MM.1S (cell line): Measurements from ENCODE around the gene UBE2D2.

Experiments
- EZH2 ChIP-seq: fragments of 300-600 bp; sonication (generic); optimal IDR thresholded peaks from 2 replicates; pipeline ENCODE3; 2017; ENCODE audit warnings: low read depth, mild to moderate bottlenecking, antibody characterized with exemption, low read length, mixed read lengths
- TF ChIP-seq, protein P1 (sequence below): fragments of 300-600 bp; sonication (generic); IDR thresholded peaks from 2 replicates; pipeline ENCODE4 v1.5.1; 2016; ENCODE audit warnings: antibody characterized with exemption, low read length, mixed read lengths

DNA sequence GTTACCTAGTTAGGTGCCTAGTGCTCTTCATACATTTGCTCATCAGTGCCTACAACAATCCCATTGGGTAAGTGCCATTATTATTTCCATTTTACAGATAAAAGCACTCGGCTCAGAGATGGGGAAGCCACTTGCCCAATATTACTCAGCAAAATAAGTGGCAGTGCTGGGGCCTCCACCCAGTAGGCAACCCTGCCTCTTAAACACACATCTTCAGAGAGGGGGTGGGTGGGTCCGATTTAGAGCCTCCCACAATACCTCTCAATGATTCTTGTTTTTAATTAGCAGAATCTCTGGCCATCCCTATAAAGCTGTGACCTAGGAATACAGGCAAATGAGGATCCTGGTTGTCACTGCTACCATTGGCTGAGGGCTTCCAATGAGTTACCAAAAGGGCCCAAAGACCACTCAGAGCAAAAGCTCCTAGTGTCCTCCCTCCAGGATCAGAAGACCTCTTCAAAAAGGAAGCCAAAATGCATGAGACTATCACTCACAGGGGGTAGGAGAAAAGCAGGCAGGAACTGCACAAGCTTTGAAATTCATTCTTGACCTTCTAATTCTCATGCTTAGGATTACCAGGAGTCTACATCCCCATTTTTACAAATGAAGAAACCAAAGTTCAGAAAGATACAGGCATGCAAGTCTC lies 36.1 kb upstream of the UBE2D2 start:
- TF ChIP-seq, protein P1, sequence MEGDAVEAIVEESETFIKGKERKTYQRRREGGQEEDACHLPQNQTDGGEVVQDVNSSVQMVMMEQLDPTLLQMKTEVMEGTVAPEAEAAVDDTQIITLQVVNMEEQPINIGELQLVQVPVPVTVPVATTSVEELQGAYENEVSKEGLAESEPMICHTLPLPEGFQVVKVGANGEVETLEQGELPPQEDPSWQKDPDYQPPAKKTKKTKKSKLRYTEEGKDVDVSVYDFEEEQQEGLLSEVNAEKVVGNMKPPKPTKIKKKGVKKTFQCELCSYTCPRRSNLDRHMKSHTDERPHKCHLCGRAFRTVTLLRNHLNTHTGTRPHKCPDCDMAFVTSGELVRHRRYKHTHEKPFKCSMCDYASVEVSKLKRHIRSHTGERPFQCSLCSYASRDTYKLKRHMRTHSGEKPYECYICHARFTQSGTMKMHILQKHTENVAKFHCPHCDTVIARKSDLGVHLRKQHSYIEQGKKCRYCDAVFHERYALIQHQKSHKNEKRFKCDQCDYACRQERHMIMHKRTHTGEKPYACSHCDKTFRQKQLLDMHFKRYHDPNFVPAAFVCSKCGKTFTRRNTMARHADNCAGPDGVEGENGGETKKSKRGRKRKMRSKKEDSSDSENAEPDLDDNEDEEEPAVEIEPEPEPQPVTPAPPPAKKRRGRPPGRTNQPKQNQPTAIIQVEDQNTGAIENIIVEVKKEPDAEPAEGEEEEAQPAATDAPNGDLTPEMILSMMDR, result no peak
- TF ChIP-seq EZH2, result no peak
